ENCODE data around the gene GPR61.

Gene GPR61

DNA sequence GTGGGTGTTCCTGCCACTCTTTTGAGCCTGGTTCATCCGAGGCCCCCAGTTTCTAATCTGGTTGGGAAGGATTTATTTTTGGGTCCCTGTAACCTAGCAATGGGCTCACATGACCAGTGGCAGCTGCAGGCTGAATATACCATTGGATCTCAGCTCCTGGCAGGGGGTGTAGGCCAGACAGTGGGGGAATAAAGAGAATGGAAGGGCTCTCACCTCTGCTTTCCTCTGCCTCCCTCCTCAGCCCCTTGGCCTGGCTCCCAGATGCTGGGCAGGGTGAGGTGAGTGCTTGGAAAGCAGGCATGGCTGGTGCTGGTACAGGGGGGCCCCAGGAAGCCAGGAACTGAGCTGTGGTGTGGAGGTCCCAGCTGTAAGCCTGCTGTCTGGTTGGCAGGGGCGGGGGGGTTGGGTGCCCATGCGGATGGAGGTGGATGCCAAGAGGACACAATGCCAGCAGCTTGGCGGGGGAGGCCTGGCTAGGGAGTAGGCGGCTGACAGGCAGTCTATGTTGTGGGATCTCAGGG lies 3.6 kb upstream of the GPR61 start:
- DNase-seq (ENCODE audit: low read depth in 2 of 2): no peak

DNA sequence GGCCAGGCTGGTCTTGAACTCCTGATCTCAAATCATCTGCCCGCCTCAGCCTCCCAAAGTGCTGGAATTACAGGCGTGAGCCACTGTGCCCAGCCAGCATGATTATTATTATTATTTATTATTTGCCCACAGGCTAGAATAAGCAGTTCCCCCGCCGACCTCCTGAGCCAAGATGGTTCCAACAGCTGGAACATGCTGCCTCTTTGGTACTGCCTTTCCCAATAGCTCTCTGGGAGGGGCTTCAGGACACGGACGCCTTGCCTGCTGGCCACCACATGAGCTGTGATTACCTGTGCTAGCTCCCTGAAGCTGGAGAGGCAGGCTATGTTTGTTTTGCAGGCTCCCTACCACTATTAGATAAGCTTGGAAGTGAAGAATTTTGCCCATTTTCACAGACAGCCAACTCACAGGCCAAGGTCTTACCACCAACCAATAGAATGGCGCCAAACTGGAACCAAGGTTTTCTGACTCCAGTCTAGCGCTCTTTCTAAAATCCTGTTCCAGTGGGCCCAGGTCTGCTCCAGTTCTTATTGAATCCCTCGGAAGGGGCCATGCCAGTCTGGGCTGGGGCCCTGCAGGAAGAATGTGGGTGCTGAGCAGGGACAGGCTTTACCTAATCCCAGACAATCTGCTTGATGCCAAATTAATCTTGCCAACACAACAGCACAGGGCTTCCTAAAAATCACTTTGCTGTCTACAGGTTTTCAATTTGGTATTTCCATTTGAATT lies 2.1 kb upstream of the GPR61 start:
- DNase-seq (ENCODE audit: low read depth in 2 of 2): no peak

DNA sequence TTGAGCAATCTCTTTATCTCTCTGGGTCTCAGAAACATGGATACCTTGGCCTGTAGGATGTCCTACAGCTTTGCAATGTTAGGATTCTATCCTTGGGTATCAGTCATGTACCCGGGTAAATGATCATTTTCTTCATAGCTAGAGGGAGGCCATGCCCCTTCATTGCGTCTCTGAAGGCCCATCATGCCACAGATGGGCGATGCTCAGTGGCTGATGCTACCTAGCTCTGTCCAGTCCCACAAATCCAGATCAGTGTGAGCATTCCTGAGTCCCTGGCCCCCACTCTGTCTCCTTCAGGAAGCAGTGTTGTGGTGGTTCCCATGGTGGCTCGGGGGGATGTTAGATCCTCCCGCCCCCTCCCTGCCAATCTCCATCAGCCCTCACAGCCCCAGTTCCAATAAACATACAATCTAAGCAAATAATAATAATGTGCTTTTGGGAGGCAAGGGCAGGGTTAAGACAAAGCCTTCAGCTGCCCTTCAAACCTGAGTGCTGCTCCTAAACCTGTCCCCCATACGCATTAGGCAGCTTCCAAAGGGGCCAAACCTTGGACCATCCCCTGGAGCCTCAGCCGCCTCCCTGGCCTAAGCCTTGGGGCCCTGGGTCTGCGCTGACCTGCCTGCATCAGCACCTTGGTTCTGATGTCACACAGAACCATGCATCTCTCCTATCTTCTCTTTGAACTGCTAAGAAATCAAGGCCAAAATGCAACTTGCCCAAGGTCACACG lies 681 bp upstream of the GPR61 start:
- DNase-seq (ENCODE audit: low read depth in 2 of 2): no peak

DNA sequence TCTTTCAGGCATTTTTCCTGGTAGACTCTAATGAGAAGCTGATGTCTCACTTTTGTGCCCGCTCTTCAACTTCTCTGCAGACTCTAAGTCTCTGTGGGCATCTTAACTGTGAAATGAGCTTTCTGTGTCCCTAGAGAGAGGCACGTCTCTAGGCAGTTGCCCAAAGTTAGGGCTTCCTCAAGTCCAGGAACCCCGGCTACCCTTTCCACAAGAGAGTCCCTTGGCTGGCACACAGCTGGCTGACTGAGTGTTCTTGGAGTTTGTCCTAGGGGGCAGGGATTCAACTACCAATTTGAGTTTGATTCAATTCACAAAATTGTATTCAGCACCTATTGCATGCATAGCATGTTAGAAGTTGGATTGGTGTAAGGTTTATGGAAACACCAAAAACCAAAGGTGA lies 1.4 kb downstream of the GPR61 start:
- no peak for DNase-seq (ENCODE audit: low read depth in 2 of 2)

DNA sequence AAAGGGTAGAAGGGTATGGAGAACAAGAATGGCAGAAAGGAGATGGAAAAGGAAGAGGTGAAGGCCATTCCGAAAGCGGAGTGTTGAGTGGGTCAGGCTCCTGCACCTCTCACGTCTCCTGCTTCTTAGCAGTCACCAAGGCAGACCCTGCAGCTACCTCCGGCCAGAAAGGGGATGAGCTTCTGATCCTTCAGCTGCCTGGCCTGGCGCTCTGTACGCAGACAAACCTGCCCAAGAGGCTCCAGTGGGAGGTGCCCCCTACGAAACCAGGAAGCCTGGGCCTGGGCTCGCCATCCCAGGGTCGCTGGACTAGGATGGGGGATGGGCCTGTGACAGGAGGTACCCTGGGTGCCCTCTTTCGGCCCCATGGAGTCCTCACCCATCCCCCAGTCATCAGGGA lies 3.0 kb downstream of the GPR61 start:
- no peak for DNase-seq (ENCODE audit: low read depth in 2 of 2)

DNA sequence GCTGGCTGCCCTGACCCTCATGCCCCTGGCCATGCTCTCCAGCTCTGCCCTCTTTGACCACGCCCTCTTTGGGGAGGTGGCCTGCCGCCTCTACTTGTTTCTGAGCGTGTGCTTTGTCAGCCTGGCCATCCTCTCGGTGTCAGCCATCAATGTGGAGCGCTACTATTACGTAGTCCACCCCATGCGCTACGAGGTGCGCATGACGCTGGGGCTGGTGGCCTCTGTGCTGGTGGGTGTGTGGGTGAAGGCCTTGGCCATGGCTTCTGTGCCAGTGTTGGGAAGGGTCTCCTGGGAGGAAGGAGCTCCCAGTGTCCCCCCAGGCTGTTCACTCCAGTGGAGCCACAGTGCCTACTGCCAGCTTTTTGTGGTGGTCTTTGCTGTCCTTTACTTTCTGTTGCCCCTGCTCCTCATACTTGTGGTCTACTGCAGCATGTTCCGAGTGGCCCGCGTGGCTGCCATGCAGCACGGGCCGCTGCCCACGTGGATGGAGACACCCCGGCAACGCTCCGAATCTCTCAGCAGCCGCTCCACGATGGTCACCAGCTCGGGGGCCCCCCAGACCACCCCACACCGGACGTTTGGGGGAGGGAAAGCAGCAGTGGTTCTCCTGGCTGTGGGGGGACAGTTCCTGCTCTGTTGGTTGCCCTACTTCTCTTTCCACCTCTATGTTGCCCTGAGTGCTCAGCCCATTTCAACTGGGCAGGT lies 3.8 kb downstream of the GPR61 start:
- no peak for DNase-seq (ENCODE audit: low read depth in 2 of 2)

DNA sequence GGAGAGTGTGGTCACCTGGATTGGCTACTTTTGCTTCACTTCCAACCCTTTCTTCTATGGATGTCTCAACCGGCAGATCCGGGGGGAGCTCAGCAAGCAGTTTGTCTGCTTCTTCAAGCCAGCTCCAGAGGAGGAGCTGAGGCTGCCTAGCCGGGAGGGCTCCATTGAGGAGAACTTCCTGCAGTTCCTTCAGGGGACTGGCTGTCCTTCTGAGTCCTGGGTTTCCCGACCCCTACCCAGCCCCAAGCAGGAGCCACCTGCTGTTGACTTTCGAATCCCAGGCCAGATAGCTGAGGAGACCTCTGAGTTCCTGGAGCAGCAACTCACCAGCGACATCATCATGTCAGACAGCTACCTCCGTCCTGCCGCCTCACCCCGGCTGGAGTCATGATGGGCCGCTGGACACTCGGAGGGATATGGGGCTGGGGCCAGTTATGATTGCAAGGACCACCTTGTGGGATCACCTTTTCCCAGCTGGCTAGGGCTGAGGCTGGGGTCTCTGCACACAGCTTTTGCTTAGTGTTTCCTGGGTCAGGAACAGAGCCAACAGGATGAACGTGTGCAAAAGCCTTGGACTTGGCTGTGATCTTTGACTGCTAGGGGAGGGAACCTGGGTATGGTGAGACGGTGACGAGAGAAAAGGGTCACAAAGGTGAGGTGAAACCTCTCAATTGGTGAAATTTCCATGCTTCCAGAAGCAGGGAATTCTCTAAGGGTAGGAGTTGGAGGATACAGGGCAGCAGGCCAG lies 4.5 kb downstream of the GPR61 start:
- no peak for DNase-seq (ENCODE audit: low read depth in 2 of 2)

DNA sequence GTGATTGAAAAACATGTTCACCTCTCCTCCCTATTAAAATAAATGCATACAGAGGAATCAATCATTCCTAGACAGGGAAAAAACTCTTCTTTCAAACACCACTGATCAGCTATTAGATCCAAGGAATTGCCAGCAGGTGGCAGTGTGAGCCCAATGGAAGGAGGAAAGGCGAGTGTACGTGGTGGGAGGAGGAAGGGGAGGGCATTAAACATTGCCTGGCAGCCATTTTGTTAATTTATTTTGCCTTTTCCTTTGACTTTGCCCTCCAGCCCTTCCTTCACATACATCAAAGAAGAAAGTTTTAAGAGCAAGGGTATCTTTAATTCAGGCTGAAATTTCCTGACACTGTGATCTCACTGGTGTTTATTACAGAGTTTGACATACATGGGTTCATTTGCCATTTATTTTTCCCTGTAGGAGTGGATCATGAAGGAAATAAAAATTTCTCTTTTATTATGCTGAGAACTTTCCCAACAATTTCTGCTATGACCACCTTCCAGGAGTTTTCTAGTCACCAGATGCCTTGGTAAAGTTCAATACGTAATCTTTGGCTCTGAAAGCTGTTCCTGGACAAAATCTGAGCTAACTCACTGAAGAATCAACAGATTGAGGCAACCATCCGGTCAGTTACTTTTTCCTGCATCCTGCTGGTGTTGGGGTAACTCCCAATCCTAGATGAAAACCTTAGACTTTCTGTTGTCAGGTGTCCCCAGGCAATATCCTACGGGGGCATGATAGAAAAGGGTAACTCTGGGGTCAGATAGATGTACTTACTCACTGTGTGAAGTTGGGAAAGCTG lies 6.8 kb downstream of the GPR61 start:
- peak; percentile 54 to 82 for DNase-seq (ENCODE audit: low read depth in 2 of 2)

DNA sequence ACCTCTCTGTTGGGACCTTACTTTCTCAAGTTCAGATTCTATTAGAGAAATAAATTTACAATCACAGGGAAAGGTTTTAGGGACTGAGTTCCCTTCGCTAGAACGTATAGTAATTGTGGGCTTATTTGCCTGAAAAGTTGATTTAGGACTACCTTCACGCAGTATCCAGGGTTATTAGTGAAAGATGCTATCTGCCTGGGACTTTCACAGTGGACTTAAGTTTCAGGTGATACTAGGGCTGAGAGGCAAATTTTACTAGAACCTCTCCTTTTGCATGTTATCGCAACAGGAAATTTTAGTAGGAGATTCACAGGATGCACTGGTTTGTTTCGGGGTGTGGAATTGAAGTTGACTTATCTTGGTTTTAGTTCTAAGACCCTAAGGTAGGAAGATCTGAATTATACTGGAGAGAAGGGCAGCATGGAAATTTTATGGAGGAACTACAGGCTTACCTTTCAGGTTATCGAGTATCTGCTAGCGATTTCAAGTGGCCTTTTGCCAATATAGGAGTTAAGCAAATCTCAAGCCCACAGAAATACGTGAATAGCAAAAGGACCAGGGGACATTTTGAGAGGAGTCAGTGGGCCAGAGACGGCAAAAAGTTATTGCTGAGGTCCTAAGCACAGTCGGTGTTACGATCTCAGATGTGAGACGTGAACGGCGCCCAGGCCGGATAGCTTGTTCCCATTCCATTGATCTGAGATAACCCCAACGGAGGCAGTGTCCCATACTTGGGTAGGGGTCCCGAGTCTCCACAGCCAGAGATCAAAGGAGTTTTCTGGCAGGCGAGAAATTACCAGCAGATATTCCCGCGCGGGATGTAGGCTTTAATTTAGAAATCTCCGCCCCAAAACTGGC lies 8.0 kb downstream of the GPR61 start:
- no peak for DNase-seq (ENCODE audit: low read depth in 2 of 2)

DNA sequence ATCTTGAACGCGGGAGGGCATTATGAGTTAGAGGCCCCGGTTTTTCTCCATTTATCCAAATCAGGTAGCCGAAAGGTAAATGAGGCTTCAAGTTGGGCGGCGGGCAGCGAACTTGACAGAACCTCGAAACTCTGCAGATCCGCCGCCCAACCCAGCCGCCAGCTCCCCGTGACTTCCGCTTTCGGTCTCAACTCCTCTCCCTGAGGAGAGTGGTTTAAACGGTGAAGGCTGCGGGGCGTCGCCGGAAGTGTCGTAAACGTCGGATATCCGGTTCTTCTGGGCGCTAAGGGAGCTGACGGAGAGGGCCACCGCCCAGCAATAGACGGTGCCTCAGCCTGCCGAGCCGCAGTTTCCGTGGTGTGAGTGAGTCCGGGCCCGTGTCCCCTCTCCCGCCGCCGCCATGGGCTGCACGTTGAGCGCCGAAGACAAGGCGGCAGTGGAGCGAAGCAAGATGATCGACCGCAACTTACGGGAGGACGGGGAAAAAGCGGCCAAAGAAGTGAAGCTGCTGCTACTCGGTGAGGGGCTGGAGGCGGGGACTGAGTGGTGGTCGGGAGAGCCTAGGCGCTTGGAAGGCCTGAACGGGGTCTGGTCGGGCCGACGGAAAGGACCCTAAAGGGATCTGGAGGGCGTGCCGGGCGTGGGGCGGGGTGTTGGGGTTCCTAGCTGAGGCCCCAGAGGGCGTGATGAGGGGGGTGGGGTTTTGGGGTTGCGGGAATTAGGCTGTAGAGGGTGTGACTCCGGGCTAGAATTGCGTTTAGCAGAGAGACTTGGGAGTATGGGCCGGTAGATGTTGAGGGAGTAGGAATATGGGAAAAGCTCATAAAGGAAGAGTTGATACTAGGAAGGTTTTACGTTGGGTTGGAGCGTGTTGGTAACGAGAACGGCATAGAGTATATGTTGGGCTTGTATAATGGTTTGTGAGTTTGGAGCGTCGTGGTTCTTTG lies 8.9 kb downstream of the GPR61 start, which contains the start of gene GNAI3:
Gene GNAI3, plus strand, starts transcription at position 295 of the 947 bp plus-strand sequence. Its CDS starts 106 bp downstream, at position 401.
- DNase-seq (ENCODE audit: low read depth in 2 of 2): peak; percentile 86 to 93

DNA sequence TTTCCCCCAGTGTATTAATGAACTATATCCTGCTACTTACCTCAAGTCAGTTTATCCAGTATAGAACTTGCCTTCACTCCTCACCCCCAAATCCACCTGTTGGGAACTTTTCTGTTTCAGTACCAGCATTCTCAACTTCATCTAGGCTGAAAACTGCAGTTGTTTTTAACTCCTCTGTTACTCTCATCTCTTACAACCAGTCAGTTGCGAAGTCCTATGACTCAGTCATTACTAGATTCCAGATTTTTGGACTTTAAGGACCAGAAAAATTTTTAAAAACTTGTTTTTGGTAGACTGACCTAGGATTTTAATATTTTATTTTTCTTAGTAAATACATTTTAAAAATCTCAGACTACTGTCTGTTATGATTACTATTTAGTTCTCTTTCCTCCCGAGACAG lies 16.9 kb downstream of the GPR61 start:
- no peak for DNase-seq (ENCODE audit: low read depth in 2 of 2)

DNA sequence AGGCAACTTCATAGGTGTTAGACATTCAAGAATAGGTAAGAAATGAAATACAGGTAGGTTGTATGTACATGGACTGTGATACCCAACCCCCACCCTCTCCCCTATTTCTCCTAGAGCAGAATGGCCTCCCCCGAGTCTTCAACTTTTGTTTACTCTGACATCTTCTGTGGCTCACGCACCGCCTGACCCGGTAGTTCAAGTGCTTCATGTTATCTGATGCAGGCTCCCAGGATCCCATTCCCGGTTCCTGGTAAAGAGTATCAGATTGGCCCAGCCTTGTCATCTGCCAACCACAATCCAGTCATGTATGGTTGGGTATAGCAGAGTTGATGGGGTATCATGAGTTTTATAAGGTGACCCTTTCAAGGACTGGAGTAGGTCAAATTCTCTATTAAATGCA lies 17.8 kb downstream of the GPR61 start:
- no peak for DNase-seq (ENCODE audit: low read depth in 2 of 2)

DNA sequence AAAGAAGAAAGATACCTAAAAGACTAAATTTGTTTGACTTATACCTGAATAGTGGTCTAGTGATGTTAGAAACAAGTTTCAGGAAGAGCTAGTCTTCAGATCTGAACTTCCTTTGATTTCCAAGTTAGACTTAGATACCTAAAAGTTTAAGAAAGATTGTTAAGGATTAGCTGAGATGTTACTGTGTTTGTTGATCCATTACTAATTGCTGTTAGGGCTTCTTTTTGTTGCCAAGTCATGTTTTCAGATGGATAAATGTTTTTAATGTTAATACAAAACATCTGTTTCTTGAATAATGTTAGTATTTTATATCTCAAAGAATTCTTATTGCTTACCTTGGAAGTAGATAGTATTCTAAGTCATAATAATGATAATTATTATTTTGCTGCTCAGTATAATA lies 20.3 kb downstream of the GPR61 start:
- no peak for DNase-seq (ENCODE audit: low read depth in 2 of 2)

DNA sequence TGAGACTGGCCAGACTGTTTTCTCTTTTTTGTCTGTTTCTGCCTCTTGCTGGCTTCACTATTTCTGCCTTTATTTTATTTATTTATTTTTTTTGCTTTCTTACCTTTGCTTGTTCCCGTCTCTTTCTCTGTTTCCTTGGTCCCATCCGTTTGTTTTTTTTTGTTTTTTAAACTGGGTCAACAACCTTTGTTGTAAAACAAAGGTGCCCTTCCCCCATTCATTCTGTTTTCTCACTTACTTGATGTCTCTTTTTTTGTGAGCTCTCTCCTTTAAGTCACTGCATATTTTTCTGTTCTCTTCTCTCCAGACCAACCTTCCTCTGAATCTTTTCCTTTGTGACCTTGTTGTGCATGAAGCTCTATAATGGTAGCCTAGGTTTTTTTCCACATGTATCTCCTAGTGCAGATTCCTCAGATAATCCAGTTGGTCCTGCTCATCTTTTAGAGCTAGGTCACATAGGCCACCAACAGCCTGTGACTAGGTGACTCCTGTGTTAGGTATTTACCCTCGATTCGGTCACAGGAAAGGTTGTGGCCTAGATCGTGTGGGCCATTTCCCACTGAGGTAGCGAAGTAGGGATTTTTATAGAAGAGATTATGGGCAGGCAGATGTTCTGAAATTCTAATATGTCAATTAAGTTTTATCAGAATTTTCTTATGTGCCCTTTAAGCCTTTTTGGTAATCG lies 24.7 kb downstream of the GPR61 start:
- no peak for DNase-seq (ENCODE audit: low read depth in 2 of 2)

DNA sequence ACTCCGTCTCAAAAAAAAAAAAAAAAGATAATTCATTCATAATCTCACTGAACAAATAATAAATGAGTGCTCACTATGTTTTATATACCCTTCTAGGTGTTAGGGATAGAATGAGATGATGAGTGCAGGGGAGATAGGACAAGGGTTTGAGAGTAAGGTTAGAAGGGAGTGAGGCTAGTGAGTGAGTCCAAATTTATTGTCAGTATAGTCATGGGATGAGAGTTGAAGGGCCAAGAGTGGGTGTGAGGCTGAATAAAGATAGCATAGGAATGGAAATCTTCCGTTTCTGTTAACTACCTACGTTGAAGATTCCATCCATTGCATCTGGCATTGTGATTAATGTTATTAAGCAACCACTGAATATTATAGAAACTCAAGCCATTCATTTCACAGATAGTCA lies 25.6 kb downstream of the GPR61 start:
- no peak for DNase-seq (ENCODE audit: low read depth in 2 of 2)

DNA sequence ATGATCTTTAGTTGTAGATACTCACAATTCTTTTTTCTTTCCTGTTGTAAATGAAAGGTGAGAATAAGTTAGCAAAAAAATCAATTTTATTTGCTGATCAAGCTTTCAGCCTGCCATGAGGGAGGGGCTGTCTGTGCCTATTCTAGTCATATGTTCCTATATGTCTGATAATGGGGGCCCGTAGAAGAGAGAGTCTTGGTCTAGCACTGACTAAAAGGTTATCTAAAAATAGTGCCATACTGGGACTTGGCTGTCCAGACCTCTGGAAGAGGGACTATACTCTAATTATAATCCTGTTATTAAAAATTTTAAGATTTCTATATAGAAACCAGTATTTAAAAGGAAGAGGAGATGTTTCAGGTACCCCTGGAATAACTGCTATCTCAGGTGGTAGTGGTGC lies 27.3 kb downstream of the GPR61 start:
- no peak for DNase-seq (ENCODE audit: low read depth in 2 of 2)

DNA sequence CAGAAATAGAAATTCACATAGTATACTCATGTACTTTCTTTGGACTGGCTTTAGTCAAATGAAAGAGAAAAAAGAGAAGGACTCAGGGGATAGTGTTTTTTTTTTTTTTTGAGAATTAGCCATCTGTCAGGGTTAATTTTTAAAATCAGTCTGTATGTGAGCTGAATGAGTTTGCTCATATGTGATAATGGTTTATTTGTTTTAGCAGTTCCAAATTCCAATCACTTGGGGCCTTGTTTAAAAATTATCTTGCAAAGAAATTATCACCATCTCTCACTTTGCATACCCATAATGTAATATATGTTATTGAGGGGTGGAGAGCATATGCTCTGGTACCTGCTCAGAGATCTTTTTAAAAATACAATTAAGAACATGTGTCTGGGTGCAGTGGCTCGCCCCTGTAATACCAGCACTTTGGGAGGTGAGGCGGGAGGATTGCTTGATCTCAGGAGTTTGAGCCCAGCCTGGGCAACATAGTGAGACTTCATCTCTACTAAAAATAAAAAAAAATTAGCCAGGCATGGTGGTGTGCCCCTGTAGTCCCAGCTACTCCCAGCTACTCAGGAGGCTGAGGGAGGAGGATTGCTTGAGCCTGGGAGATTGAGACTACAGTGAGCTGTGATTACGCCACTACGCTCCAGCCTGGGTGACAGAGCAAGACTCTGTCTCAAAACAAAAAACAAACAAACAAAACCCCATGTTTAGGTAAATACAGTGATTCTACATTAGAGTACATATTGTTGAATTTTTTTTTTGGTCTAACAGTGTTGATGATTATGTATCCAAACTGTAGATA lies 28.4 kb downstream of the GPR61 start:
- DNase-seq (ENCODE audit: low read depth in 2 of 2): no peak
